Smooth muscle cell (in vitro differentiated cells): ENCODE data around the gene HSD3B1. TPM values are rescaled to one million over a fixed set of nuclear protein-coding genes. Genes with fewer than 3 reads are reported as not detected.

Experiments used
- DNase-seq: peaks from one replicate; lab custom pipeline; 2025; ENCODE audit not compliant: unreplicated experiment; lab: John Stamatoyannopoulos, UW
- H2AFZ ChIP-seq: fragments of 200-600 bp; sonication (generic); 2 replicates; pipeline ENCODE4 v1.6.0; 2016; ENCODE audit warnings: antibody characterized with exemption, low read depth, mild to moderate bottlenecking
- H3F3A ChIP-seq: fragments of 200-600 bp; sonication (generic); 2 replicates; pipeline ENCODE4 v1.6.0; 2017; ENCODE audit warnings: antibody characterized with exemption, low read depth
- H3K27ac ChIP-seq: fragments of 200-600 bp; sonication (generic); 2 replicates; pipeline ENCODE4 v1.5.1; 2016; ENCODE audit warnings: low read depth, mild to moderate bottlenecking
- H3K27me3 ChIP-seq: fragments of 200-600 bp; sonication (generic); 2 replicates; pipeline ENCODE4 v1.6.1; 2016; ENCODE audit warnings: low read depth, mild to moderate bottlenecking
- H3K36me3 ChIP-seq: fragments of 200-600 bp; sonication (generic); 2 replicates; pipeline ENCODE4 v1.5.1; 2016; ENCODE audit warnings: low read depth
- H3K4me1 ChIP-seq: fragments of 200-600 bp; sonication (generic); 2 replicates; pipeline ENCODE4 v1.5.1; 2016; ENCODE audit warnings: low read depth
- H3K4me2 ChIP-seq: fragments of 200-600 bp; sonication (generic); 2 replicates; pipeline ENCODE4 v1.6.0; 2016; ENCODE audit warnings: mild to moderate bottlenecking
- H3K4me3 ChIP-seq: fragments of 200-600 bp; sonication (generic); 2 replicates; pipeline ENCODE4 v1.5.1; 2016; ENCODE audit warnings: mild to moderate bottlenecking
- H3K79me2 ChIP-seq: fragments of 200-600 bp; sonication (generic); 2 replicates; pipeline ENCODE4 v1.6.0; 2016; ENCODE audit warnings: low read depth, mild to moderate bottlenecking
- H3K9ac ChIP-seq: fragments of 200-600 bp; sonication (generic); 2 replicates; pipeline ENCODE4 v1.6.0; 2016; ENCODE audit warnings: low read depth
- H3K9me3 ChIP-seq: fragments of 200-600 bp; sonication (generic); replicated peaks from 2 replicates; pipeline ENCODE4 v1.5.1; 2016; ENCODE audit warnings: low read depth
- H4K20me1 ChIP-seq: fragments of 200-600 bp; sonication (generic); 2 replicates; pipeline ENCODE4 v1.6.0; 2016; ENCODE audit warnings: low read depth
- CTCF ChIP-seq: fragments of 200-600 bp; sonication (generic); IDR thresholded peaks from 2 replicates; pipeline ENCODE4 v1.5.1; 2017; ENCODE audit warnings: borderline replicate concordance, mild to moderate bottlenecking, antibody characterized with exemption; ENCODE audit not compliant: insufficient read depth, poor library complexity, severe bottlenecking
- whole genome bisulfite sequencing: methylation state at CpG from one replicate; pipeline ENCODE4 v1.1.7; 2016; ENCODE audit warnings: low lambda C conversion rate; 5-methylcytosine and 5-hydroxymethylcytosine counted together
- polyA plus RNA-seq: library from polyadenylated mRNA; unstranded; fragments of >200 nt; fragmentation: Nextera tagmentation; extraction: Ambion mirVana; gene quantifications from 2 replicates; pipeline ENCODE4 v1.2.1, GENCODE V29; 2016
- total RNA-seq: library from RNA; depleted of rRNA; stranded (reverse); fragments of >200 nt; gene quantifications from 2 replicates; pipeline ENCODE4 v1.2.3, GENCODE V29; 2014

Gene HSD3B1
- total and polyA plus RNA-seq, 2 experiments from 2014 or later, result 1.7 to 1.8 TPM

DNA sequence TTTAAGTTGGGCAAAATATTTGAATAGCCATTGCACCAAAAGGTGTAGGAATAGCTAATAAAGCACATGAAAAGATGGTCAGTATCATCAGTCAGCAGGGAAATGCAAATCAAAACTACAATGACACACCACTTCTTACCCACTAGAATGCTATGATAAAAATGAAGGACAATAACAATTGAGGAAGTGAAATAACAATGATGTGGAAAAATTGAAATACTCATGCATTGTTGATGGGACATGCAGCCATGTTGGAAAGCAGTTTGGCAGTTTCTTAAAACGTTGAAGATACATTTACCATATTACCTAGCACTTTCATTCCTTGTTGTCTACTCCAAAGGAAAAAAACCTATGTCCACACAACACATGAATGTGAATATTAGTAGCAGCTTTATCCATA is 28.4 kb downstream of the HSD3B1 start:
- H3F3A ChIP-seq, result no peaks in the 10 kb centered on the region
- no peaks in the 10 kb centered on the region for H3K27me3 ChIP-seq
- no peak overlapping the region for H3K9ac ChIP-seq
- no peak for DNase-seq
- no peaks in the 10 kb centered on the region for H3K9me3 ChIP-seq
- no peak overlapping the region for H3K4me3 ChIP-seq
- H3K4me1 ChIP-seq, result no peaks in the 10 kb centered on the region
- H4K20me1 ChIP-seq, result no peaks in the 10 kb centered on the region
- H2AFZ ChIP-seq, result no peak overlapping the region
- no peak overlapping the region for H3K27ac ChIP-seq
- H3K4me2 ChIP-seq, result no peak overlapping the region
- no peaks in the 10 kb centered on the region for H3K79me2 ChIP-seq
- WGBS, result 57% methylated on average over 1 of the region's 1 CpG
- no peak for TF ChIP-seq CTCF
- no peaks in the 10 kb centered on the region for H3K36me3 ChIP-seq

GRCh38 chr1:119537966-119538365 is 31.0 kb downstream of the HSD3B1 start:
- TF ChIP-seq CTCF, result no peak
- Histone ChIP-seq H2AFZ (no peak overlapping the region), H3K36me3 (no peaks in the 10 kb centered on the region), H3K4me1 (no peaks in the 10 kb centered on the region), H3K9ac (no peak overlapping the region), H3F3A (no peaks in the 10 kb centered on the region), H3K9me3 (no peaks in the 10 kb centered on the region), H3K27ac (no peak overlapping the region), H3K4me2 (no peak overlapping the region), H4K20me1 (no peaks in the 10 kb centered on the region), H3K27me3 (no peaks in the 10 kb centered on the region), H3K4me3 (no peak overlapping the region), H3K79me2 (no peaks in the 10 kb centered on the region)
- 89% methylated on average over 3 of the region's 3 CpGs for WGBS
- no peak for DNase-seq

GRCh38 chr1:119539636-119540035 is 32.6 kb downstream of the HSD3B1 start:
- no peak for TF ChIP-seq CTCF
- DNase-seq, result no peak
- Histone ChIP-seq H3K36me3 (no peaks in the 10 kb centered on the region), H3F3A (no peaks in the 10 kb centered on the region), H3K9ac (no peak overlapping the region), H4K20me1 (no peaks in the 10 kb centered on the region), H3K4me1 (no peaks in the 10 kb centered on the region), H3K27ac (no peak overlapping the region), H2AFZ (no peak overlapping the region), H3K79me2 (no peaks in the 10 kb centered on the region), H3K27me3 (no peaks in the 10 kb centered on the region), H3K4me2 (no peak overlapping the region), H3K9me3 (no peaks in the 10 kb centered on the region), H3K4me3 (no peak overlapping the region)

GRCh38 chr1:119541389-119541788 is 34.4 kb downstream of the HSD3B1 start:
- no peaks in the 10 kb centered on the region for H4K20me1 ChIP-seq
- no peaks in the 10 kb centered on the region for H3K9me3 ChIP-seq
- H3K36me3 ChIP-seq, result no peaks in the 10 kb centered on the region
- H3K4me1 ChIP-seq, result no peaks in the 10 kb centered on the region
- H3K79me2 ChIP-seq, result no peaks in the 10 kb centered on the region
- TF ChIP-seq CTCF, result no peak
- WGBS, result 81% methylated on average over 3 of the region's 3 CpGs
- DNase-seq, result no peak
- H3F3A ChIP-seq, result no peaks in the 10 kb centered on the region
- H3K27me3 ChIP-seq, result no peaks in the 10 kb centered on the region
- H3K4me2 ChIP-seq, result no peak overlapping the region
- H3K9ac ChIP-seq, result no peak overlapping the region
- no peak overlapping the region for H2AFZ ChIP-seq
- no peak overlapping the region for H3K4me3 ChIP-seq
- H3K27ac ChIP-seq, result no peak overlapping the region
